Activated naive CD4-positive, alpha-beta T cell treated with anti-CD3 and anti-CD28 coated beads for 36 hours (primary cell): Measurements from ENCODE around the gene WTAP. TPM values are rescaled to one million over a fixed set of nuclear protein-coding genes. Genes with fewer than 3 reads are reported as not detected.
"Not testable (repeated sequence)": the region's sequence is repeated elsewhere in the genome, so short reads cannot be mapped to it uniquely, and the experiment has no call there.

Experiments used
- CTCF ChIA-PET: fragments of 350-600 bp; sonication (Branson Sonifier 250); formaldehyde crosslinking; loops from one replicate; lab custom pipeline; 2021; ENCODE audit warnings: antibody characterized with exemption; lab: Charles Lee
- DNase-seq: peaks from one replicate; pipeline ENCODE4 v3.0.0-alpha.2; 2020
- H3K27ac Mint-ChIP-seq: one replicate; pipeline ENCODE4 v1.8.0; 2021; ENCODE audit warnings: mild to moderate bottlenecking, mixed read lengths
- H3K27me3 Mint-ChIP-seq: one replicate; pipeline ENCODE4 v1.8.0; 2021; ENCODE audit warnings: low read depth, mixed read lengths
- H3K36me3 Mint-ChIP-seq: one replicate; pipeline ENCODE4 v1.8.0; 2021; ENCODE audit warnings: low read depth, mixed read lengths
- H3K4me1 Mint-ChIP-seq: one replicate; pipeline ENCODE4 v1.8.0; 2021; ENCODE audit warnings: low read depth, mixed read lengths
- H3K4me3 Mint-ChIP-seq: one replicate; pipeline ENCODE4 v1.8.0; 2021; ENCODE audit warnings: mild to moderate bottlenecking, moderate library complexity, mixed read lengths
- H3K9me3 Mint-ChIP-seq: one replicate; pipeline ENCODE4 v1.8.0; 2021; ENCODE audit warnings: mixed read lengths
- intact Hi-C: fragments of 100-400 bp; cut with micrococcal nuclease; formaldehyde crosslinking; loops from one replicate; pipeline ENCODE4 v1.15.1; 2023
- total RNA-seq, 2 experiments: library from RNA; stranded (reverse); gene quantifications; one replicate each; pipeline ENCODE4 v1.2.3, GENCODE V29; 2021

WTAP gene
- total RNA-seq, 2 experiments from 2014 or later = 87.5 to 91.6 TPM

DNA sequence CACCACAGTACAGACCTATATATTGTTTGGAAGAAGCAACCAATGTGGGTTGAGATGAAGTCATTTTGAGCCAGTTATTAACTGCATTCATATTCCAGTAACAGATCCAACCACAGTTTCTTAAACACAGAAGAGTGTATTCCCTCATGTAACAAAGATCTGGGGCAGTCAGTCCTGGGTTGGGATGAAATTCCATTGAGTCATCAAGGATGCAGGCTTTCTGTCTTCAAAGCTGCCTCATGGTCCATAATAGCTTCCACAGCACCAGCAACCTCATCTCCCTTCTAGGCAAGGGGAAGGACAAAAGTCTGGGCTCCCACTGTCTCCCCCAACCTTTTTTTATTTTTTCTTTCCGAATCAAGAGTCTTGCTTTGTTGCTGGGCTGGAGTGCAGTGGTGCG, 31.3 kb upstream of the WTAP start:
- intact Hi-C loops = no loop called here
- Mint-ChIP-seq H3K9me3 (no peaks in the 10 kb centered on the region), H3K27me3 (no peaks in the 10 kb centered on the region), H3K4me1 (peaks cover 22% of the 10 kb centered on the region), H3K27ac (no peak overlapping the region), H3K36me3 (peaks cover 14% of the 10 kb centered on the region), H3K4me3 (no peak overlapping the region)
- CTCF ChIA-PET = interaction anchor here (1.1 kb wide), 1 partner anchor 89 kb away, joined by 3 read pairs; no protein-coding TSS in a partner anchor
- DNase-seq = no peak

DNA sequence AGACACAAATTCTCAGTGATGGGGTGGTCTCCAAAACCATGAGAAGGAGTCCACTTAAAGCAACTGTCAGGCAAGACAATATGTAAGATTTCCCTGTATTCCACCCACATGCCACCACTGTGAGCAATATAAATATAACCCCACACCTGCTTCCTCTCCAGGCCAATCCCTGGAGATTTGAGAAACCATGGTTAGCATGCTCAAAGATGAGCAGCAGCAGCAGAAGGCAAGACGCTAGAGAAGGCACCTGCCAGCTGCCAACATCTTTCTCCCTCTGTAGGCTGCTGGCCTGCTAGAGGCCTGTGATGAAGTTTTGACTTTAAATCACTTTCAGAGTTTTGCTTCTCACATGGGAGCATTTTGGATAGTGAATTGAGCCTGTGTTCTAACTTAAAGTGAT, 26.3 kb upstream of the WTAP start:
- peak overlapping the region; percentile 87 for H3K27ac Mint-ChIP-seq
- peaks cover 14% of the 10 kb centered on the region for H3K4me1 Mint-ChIP-seq
- H3K9me3 Mint-ChIP-seq = no peaks in the 10 kb centered on the region
- CTCF ChIA-PET = no interaction called here
- H3K4me3 Mint-ChIP-seq = no peak overlapping the region
- no peak for DNase-seq
- no peaks in the 10 kb centered on the region for H3K27me3 Mint-ChIP-seq
- H3K36me3 Mint-ChIP-seq = peaks cover 5% of the 10 kb centered on the region
- intact Hi-C loops = loop anchor here (1.0 kb wide), 1 partner anchor 15 kb away; no protein-coding TSS in a partner anchor

DNA sequence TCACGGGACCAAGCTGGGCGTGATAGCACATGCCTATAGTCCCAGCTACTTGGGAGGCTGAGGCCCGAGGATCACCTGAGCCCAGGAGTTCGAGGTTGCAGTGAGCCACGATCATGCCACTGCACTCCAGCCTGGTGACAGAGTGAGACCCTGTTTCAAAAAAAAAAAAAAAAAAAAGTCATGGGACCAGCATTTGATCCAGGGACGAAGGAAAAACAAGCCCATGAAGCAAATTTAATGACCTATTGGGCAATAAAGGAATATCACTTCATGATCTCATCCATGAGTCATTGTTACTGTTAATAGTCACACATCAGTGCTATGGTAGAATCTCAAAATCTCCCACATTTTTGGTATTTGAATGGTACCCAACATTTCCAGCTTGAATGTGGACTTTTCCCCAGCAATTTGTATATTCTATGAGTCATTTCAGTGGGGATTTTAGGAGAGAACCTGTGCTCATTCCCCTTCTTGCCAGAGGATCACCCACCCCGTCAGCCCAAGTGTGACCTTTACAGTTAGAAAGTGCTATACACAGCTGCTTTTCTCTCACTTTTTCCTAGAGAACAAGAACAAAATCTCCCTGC, 25.8 kb upstream of the WTAP start:
- no peak overlapping the region for H3K4me3 Mint-ChIP-seq
- CTCF ChIA-PET = no interaction called here
- H3K27ac Mint-ChIP-seq = peak overlapping the region; percentile 87
- DNase-seq = peak; percentile 47
- no peaks in the 10 kb centered on the region for H3K9me3 Mint-ChIP-seq
- intact Hi-C loops = loop anchor here (1.0 kb wide), 1 partner anchor 15 kb away; no protein-coding TSS in a partner anchor
- peaks cover 14% of the 10 kb centered on the region for H3K4me1 Mint-ChIP-seq
- peaks cover 5% of the 10 kb centered on the region for H3K36me3 Mint-ChIP-seq
- no peaks in the 10 kb centered on the region for H3K27me3 Mint-ChIP-seq

DNA sequence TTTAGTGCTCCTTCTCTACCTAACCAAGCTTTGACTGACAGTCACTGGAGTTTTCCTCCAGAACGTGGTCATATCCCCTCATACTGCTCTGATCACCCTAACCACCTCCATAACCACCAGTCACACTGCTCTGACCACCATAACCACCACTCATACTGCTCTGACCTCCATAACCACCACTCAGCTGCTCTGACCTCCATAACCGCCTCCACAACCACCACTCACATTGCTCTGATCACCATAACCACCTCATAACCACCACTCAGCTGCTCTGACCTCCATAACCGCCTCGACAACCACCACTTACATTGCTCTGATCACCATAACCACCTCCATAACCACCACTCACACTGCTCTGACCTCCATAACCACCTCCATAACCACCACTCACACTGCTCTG, 16.7 kb upstream of the WTAP start:
- H3K27me3 Mint-ChIP-seq, CTCF ChIA-PET, DNase-seq: not testable (repeated sequence)

DNA sequence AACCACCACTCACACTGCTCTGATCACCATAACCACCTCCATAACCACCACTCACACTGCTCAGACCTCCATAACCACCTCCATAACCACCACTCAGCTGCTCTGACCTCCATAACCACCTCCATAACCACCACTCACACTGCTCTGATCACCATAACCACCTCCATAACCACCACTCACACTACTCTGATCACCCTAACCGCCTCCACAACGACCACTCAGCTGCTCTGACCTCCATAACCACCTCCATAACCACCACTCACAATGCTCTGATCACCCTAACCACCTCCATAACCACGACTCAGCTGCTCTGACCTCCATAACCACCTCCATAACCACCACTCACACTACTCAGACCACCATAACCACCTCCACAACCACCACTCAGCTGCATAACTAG, 14.9 kb upstream of the WTAP start:
- CTCF ChIA-PET = interaction anchor here (0.6 kb wide), 1 partner anchor 25 kb away, joined by 3 read pairs; no protein-coding TSS in a partner anchor
- not testable (repeated sequence) for H3K36me3 Mint-ChIP-seq, H3K4me3 Mint-ChIP-seq

More for the DNA sequence above, 16.7 kb upstream of the WTAP start:
- H3K4me3 Mint-ChIP-seq, H3K4me1 Mint-ChIP-seq, intact Hi-C loops, H3K27ac Mint-ChIP-seq, H3K9me3 Mint-ChIP-seq, H3K36me3 Mint-ChIP-seq: not testable (repeated sequence)

DNA sequence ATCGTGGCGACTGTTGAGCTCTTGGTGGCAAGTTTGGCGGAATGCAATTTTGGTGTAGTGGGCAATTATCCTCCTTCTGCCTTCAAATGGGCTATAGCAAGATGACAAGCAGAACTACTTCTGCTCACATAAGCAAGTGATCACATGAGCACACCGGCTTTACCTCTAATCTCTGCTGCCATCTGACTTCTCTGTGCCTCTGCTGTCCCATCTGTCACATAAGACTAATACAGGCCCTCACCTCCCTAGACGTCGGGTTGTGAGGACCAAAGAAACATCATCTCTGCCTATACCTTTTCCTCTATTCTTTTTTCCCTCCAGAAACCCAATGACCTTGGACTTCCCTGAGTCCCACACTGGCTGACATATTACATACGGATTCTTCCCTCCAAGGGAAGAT, 13.3 kb upstream of the WTAP start:
- H3K27ac Mint-ChIP-seq = no peak overlapping the region
- intact Hi-C loops = no loop called here
- peaks cover 2% of the 10 kb centered on the region for H3K36me3 Mint-ChIP-seq
- no peak overlapping the region for H3K4me3 Mint-ChIP-seq
- H3K4me1 Mint-ChIP-seq = peaks cover 14% of the 10 kb centered on the region
- H3K27me3 Mint-ChIP-seq = no peaks in the 10 kb centered on the region
- no peaks in the 10 kb centered on the region for H3K9me3 Mint-ChIP-seq
- DNase-seq = no peak
- CTCF ChIA-PET = no interaction called here

More for the DNA sequence above, 14.9 kb upstream of the WTAP start:
- H3K27ac Mint-ChIP-seq, intact Hi-C loops, H3K9me3 Mint-ChIP-seq, DNase-seq, H3K27me3 Mint-ChIP-seq: not testable (repeated sequence)
- peaks cover 14% of the 10 kb centered on the region for H3K4me1 Mint-ChIP-seq

DNA sequence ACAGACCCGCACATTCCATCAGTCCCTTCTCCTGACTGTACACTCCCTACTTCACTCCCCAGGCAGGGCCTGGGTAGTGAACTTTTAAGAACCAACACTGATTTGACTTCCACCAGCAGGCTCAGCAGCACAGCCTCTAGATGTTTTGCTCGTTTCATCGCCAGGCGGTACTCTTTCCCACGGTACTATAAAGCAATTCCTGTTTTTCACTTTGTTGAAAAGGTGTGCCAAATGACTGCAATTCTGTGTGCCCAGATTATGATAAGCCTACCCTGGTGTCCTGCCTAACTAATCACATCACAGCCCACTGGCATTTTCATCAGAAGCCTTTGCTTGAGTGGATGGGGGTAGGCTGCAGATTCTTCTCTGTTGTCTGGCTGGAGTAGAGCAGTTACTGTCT, 12.9 kb upstream of the WTAP start:
- H3K27me3 Mint-ChIP-seq = no peaks in the 10 kb centered on the region
- H3K9me3 Mint-ChIP-seq = no peaks in the 10 kb centered on the region
- H3K27ac Mint-ChIP-seq = no peak overlapping the region
- H3K4me1 Mint-ChIP-seq = peaks cover 14% of the 10 kb centered on the region
- H3K4me3 Mint-ChIP-seq = no peak overlapping the region
- DNase-seq = no peak
- CTCF ChIA-PET = no interaction called here
- intact Hi-C loops = no loop called here
- H3K36me3 Mint-ChIP-seq = peaks cover 2% of the 10 kb centered on the region

DNA sequence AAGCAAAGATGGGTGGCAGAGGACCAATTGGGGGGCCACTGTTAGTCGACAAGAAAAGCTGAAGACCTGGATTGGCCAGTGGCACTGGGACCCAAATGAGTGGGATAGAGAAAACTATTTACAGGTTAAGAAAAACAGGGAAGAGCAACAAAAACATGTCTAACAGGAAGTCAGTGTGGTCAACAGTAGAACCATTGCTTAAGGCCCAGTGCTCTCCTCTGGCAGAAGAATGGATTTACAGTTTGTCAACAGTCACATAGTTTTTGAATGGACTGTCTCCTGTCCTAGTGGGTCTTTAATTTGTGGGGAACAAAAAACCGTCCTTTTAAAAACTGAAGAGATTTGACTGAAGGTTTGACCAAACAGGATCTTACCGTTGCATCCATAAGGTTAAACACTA, 12.1 kb upstream of the WTAP start:
- peaks cover 2% of the 10 kb centered on the region for H3K36me3 Mint-ChIP-seq
- no peak overlapping the region for H3K27ac Mint-ChIP-seq
- CTCF ChIA-PET = no interaction called here
- H3K4me1 Mint-ChIP-seq = peaks cover 14% of the 10 kb centered on the region
- H3K4me3 Mint-ChIP-seq = no peak overlapping the region
- no peaks in the 10 kb centered on the region for H3K9me3 Mint-ChIP-seq
- intact Hi-C loops = no loop called here
- H3K27me3 Mint-ChIP-seq = no peaks in the 10 kb centered on the region
- DNase-seq = no peak

DNA sequence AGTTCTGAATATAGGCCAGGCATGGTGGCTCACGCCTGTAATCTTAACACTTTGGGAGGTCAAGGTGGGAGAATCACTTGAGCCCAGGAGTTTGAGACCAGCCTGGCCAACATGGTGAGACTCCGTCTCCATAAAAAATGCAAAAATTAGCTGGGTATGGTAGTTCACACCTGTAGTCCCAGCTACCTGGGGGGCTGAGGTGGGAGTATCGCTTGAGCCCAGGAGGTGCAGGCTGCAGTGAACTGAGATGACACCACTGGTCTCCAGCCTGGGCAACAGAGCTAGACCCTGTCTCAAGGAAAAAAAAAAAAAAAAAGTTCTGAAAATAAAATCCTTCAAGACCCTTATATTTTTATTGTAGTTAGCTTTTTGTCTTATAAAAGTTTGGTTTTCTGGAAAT, 11.7 kb upstream of the WTAP start:
- H3K4me1 Mint-ChIP-seq = peaks cover 14% of the 10 kb centered on the region
- CTCF ChIA-PET = no interaction called here

DNA sequence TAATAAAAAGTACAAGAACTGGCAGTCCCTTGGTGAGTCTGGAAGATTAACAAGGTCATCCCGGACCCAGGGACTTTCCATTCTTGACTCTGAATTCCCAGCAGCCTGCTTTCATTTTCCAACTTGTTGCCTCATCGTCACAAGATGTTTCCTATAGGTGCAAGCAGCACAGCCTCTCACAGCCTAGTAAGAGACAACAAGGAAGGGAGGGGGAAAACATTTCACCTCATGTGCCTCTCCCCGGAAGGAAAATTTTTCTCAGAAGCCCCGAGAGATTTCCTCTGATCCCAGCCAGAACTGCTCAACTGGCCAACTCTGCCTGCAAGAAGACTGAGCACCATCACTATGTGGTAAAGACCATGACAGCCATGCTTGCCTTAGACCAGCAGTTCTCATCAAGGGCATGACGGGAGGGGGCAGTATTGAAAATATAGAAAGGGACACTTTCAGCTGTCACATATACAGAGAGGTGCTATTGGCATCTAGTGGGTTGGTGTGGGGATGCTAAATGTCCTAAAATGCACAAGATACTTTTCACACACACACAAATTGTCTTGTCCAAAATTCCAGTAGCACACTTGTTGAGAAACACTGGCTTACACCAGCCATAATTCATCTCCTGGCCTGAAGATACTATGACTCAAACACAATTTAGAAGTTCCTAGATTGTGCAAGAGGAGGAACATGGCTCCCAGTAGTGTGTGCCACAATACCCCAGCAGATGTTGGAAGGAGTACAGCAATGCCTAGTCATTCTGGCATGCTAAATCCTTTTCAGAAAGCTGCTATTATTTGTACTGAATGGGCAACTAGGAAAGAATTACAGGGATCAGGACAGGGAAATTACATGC, 10.8 kb upstream of the WTAP start:
- Mint-ChIP-seq H3K27me3 (no peaks in the 10 kb centered on the region), H3K4me3 (peak overlapping the region; percentile 7), H3K9me3 (no peaks in the 10 kb centered on the region), H3K27ac (peak overlapping the region; percentile 30), H3K36me3 (peaks cover 2% of the 10 kb centered on the region), H3K4me1 (peaks cover 14% of the 10 kb centered on the region)
- DNase-seq = peak; percentile 36
- intact Hi-C loops = loop anchor here (1.0 kb wide), 1 partner anchor 15 kb away; no protein-coding TSS in a partner anchor
- CTCF ChIA-PET = no interaction called here

More for the DNA sequence above, 11.7 kb upstream of the WTAP start:
- intact Hi-C loops = loop anchor here (1.0 kb wide), 1 partner anchor 14 kb away; no protein-coding TSS in a partner anchor
- no peak overlapping the region for H3K27ac Mint-ChIP-seq
- peaks cover 2% of the 10 kb centered on the region for H3K36me3 Mint-ChIP-seq
- no peaks in the 10 kb centered on the region for H3K27me3 Mint-ChIP-seq
- no peak overlapping the region for H3K4me3 Mint-ChIP-seq
- no peak for DNase-seq
- H3K9me3 Mint-ChIP-seq = no peaks in the 10 kb centered on the region

DNA sequence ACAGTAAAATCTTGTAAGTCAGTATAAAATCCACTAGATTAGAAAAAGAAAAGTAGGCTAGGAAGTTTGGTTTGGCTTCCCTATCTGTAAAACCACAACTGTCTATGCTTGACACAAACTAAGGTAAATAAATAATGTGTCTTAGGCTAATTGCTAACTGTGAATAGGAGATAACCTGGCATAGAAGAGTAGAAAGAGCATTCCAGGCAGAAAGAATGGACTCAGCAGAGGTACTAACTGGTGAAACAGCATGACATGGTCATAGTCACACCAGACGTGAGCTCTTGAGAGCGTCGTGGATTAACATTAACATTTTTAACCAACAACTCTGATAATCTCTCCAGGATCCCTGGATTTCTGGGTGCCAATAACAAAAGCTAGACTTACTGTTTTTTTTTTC, 8.7 kb upstream of the WTAP start:
- H3K9me3 Mint-ChIP-seq = no peaks in the 10 kb centered on the region
- no peak for DNase-seq
- CTCF ChIA-PET = interaction anchor here (0.5 to 1.1 kb wide), 4 partner anchors 19 to 1375 kb away, joined by 3 read pairs; no protein-coding TSS in a partner anchor
- no peaks in the 10 kb centered on the region for H3K27me3 Mint-ChIP-seq
- H3K36me3 Mint-ChIP-seq = peaks cover 16% of the 10 kb centered on the region
- no peak overlapping the region for H3K4me3 Mint-ChIP-seq
- H3K4me1 Mint-ChIP-seq = peaks cover 28% of the 10 kb centered on the region
- no peak overlapping the region for H3K27ac Mint-ChIP-seq
- intact Hi-C loops = no loop called here

DNA sequence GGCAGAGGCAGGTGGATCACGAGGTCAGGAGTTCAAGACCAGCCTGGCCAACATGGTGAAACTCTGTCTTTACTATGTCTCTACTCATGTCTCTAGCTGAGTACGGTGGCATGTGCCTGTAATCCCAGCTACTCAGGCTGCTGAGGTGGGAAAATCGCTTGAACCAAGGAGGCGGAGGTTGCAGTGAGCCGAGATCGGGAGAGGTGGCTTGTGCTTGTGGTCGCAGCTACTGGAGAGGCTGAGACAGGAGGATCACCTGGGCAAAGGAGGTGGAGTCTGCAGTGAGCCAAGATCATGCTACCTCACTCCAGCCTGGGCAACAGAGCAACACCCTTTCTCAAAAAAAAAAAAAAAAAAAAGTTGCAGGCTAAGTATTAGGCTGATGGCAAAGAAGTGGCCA, 8.0 kb upstream of the WTAP start:
- no peak for DNase-seq
- Mint-ChIP-seq H3K27ac (no peak overlapping the region), H3K36me3 (peaks cover 17% of the 10 kb centered on the region), H3K4me1 (peaks cover 31% of the 10 kb centered on the region), H3K27me3 (no peaks in the 10 kb centered on the region), H3K9me3 (no peaks in the 10 kb centered on the region), H3K4me3 (no peak overlapping the region)
- intact Hi-C loops = no loop called here
- CTCF ChIA-PET = interaction anchor here (0.6 to 1.8 kb wide), 3 partner anchors 19 to 363 kb away, joined by 3 to 10 read pairs (median 3); no protein-coding TSS in a partner anchor
